Glutamatergic neuron (in vitro differentiated cells): ENCODE results near the gene POLD1. TPM values are rescaled to one million over a fixed set of nuclear protein-coding genes. Genes with fewer than 3 reads are reported as not detected.
"Not testable (repeated sequence)": the region's sequence is repeated elsewhere in the genome, so short reads cannot be mapped to it uniquely, and the experiment has no call there.

Experiments
- DNase-seq: peaks from one replicate; pipeline ENCODE4 v3.0.0; 2022
- H3K27ac Mint-ChIP-seq: one replicate; pipeline ENCODE4 v1.8.0; 2020; ENCODE audit warnings: mild to moderate bottlenecking, mixed read lengths, inconsistent platforms; ENCODE audit not compliant: unreplicated experiment
- H3K27me3 Mint-ChIP-seq: one replicate; pipeline ENCODE4 v1.8.0; 2020; ENCODE audit warnings: mild to moderate bottlenecking, moderate library complexity, mixed read lengths, inconsistent platforms; ENCODE audit not compliant: unreplicated experiment
- H3K36me3 Mint-ChIP-seq: one replicate; pipeline ENCODE4 v1.8.0; 2020; ENCODE audit warnings: mild to moderate bottlenecking, mixed read lengths, inconsistent platforms; ENCODE audit not compliant: unreplicated experiment
- H3K4me1 Mint-ChIP-seq: one replicate; pipeline ENCODE4 v1.8.0; 2020; ENCODE audit warnings: mild to moderate bottlenecking, low read depth, mixed read lengths, inconsistent platforms; ENCODE audit not compliant: unreplicated experiment
- H3K4me3 Mint-ChIP-seq: one replicate; pipeline ENCODE4 v1.8.0; 2020; ENCODE audit warnings: mild to moderate bottlenecking, mixed read lengths, inconsistent platforms; ENCODE audit not compliant: unreplicated experiment
- H3K9me3 Mint-ChIP-seq: one replicate; pipeline ENCODE4 v1.8.0; 2020; ENCODE audit warnings: mild to moderate bottlenecking, moderate library complexity, mixed read lengths, inconsistent platforms; ENCODE audit not compliant: unreplicated experiment
- CTCF ChIP-seq: fragments of 200-600 bp; sonication (generic); IDR thresholded peaks from one replicate; pipeline ENCODE4 v1.5.0; 2021; ENCODE audit not compliant: partially characterized antibody, unreplicated experiment
- long read RNA-seq: library from polyadenylated mRNA; unstranded; transcript quantifications from one replicate; pipeline ENCODE4 v2.0.0, GENCODE V29; 2020; ENCODE audit not compliant: unreplicated experiment
- total RNA-seq: library from RNA; stranded (reverse); fragmentation: NEBNext Ultra II Directional; extraction: Animal tissue kit (Norgen Biotek cat#: 25700); gene quantifications from one replicate; pipeline ENCODE4 v1.2.1, GENCODE V29; 2021; ENCODE audit not compliant: unreplicated experiment

POLD1 gene
- 38.9 TPM for total RNA-seq
- long read RNA-seq, partial matches to known transcripts: 0 of 5 reads
- long read RNA-seq, other reads (novel, unspliced or antisense): 2 of 5 reads

- no peak for TF ChIP-seq CTCF
- Mint-ChIP-seq H3K4me3 (peak within 1 kb of the TSS; percentile 95), H3K27ac (peak within 1 kb of the TSS; percentile 72), H3K9me3 (peaks cover 11% of the 10 kb centered on the region), H3K36me3 (peaks cover 2% of the 10 kb centered on the region), H3K27me3 (peaks cover 11% of the 10 kb centered on the region), H3K4me1 (peaks cover 18% of the 10 kb centered on the region)
- DNase-seq: peak; percentile 99
These were observed at the start of gene POLD1 for GRCh38 chr19:50383852-50384684. POLD1 (plus strand) TSS chr19:50384347; CDS start chr19:50398852, 14,505 bp downstream.

GRCh38 chr19:50334741-50335421, 49.3 kb upstream of the POLD1 start:
- DNase-seq: no peak
- Mint-ChIP-seq H3K27ac (no peak overlapping the region), H3K4me1 (peaks cover 6% of the 10 kb centered on the region), H3K36me3 (peaks cover 5% of the 10 kb centered on the region), H3K9me3 (peaks cover 11% of the 10 kb centered on the region), H3K4me3 (peak overlapping the region; percentile 41), H3K27me3 (peaks cover 15% of the 10 kb centered on the region)
- no peak for TF ChIP-seq CTCF

- Mint-ChIP-seq H3K36me3 (peaks cover 11% of the 10 kb centered on the region), H3K27ac (peak overlapping the region; percentile 33)
- DNase-seq, H3K4me1 Mint-ChIP-seq, H3K4me3 Mint-ChIP-seq, H3K9me3 Mint-ChIP-seq, H3K27me3 Mint-ChIP-seq: not testable (repeated sequence)
These were observed 47.1 kb upstream of the POLD1 start for GRCh38 chr19:50337031-50337430.

- Mint-ChIP-seq H3K36me3 (peaks cover 20% of the 10 kb centered on the region), H3K4me1 (no peaks in the 10 kb centered on the region), H3K27me3 (no peaks in the 10 kb centered on the region), H3K4me3 (no peak overlapping the region), H3K27ac (no peak overlapping the region), H3K9me3 (peaks cover 1% of the 10 kb centered on the region)
- no peak for DNase-seq
- TF ChIP-seq CTCF: no peak
These were observed 43.8 kb upstream of the POLD1 start for GRCh38 chr19:50340331-50340730.

- H3K27me3 Mint-ChIP-seq: no peaks in the 10 kb centered on the region
These were observed 43.0 kb upstream of the POLD1 start for GRCh38 chr19:50341091-50341564.

More at GRCh38 chr19:50341091-50341564, 43.0 kb upstream of the POLD1 start:
- no peaks in the 10 kb centered on the region for H3K4me1 Mint-ChIP-seq
- H3K36me3 Mint-ChIP-seq: peaks cover 22% of the 10 kb centered on the region
- H3K4me3 Mint-ChIP-seq: no peak overlapping the region
- DNase-seq: no peak
- H3K27ac Mint-ChIP-seq: no peak overlapping the region
- peaks cover 1% of the 10 kb centered on the region for H3K9me3 Mint-ChIP-seq
- no peak for TF ChIP-seq CTCF
